HL-60 (cell line): Measurements from ENCODE around the gene CST9L.

Experiments
- POLR2AphosphoS5 ChIP-seq: IDR thresholded peaks from 2 replicates; pipeline ENCODE4 v1.6.1; 2012; ENCODE audit warnings: low read depth
- TF ChIP-seq, protein P1 (sequence below): IDR thresholded peaks from one replicate; pipeline ENCODE4 v1.5.1; 2011; ENCODE audit warnings: low read length, control low read depth, inconsistent platforms; ENCODE audit not compliant: insufficient read depth
- TF ChIP-seq, protein P2 (sequence below): IDR thresholded peaks from 2 replicates; pipeline ENCODE4 v1.6.1; 2012; ENCODE audit warnings: low read depth; ENCODE audit not compliant: insufficient replicate concordance

DNA sequence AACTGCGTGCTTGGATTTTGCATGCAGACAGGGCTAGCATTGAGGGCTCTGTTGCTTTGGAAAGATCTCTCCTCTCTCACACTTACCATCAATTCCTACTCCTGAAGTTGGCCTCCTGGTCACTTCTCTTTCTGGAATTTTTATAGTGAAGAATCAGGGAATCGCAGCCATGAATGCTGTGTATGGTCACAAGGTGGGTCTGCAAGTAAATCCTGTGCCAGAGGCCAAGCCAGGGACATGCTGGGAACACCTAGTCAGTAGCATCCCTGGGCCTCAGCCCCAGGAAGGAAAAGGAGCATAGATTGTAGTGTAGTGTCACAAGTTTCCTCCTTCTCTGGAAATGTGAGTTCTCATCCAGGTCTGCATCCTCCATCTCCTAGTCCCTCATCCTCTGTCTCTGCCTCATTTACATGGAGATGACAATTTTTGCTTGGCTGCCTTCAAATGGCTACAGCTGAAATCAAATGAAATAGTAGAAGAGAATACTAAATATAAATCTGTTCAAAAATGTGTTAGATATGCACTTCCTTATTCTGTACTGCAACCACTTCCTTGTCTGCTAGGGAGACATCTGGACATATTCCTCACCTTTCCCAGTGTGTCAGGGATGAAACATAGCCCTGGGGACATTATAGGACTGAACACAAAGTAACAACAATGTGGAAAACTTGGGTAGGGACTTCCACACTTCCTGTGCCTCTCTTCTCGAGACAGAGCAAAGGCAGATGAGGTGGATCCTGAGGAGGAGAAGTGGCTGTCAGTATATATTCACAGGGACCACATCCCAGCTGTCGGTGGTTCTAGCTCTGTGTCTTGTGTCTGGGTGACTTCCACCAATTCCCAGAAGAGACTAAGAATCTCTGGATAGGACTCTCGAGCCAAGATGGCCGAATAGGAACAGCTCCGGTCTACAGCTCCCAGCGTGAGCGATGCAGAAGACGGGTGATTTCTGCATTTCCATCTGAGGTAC lies 20.4 kb upstream of the CST9L start:
- TF ChIP-seq, protein P1, sequence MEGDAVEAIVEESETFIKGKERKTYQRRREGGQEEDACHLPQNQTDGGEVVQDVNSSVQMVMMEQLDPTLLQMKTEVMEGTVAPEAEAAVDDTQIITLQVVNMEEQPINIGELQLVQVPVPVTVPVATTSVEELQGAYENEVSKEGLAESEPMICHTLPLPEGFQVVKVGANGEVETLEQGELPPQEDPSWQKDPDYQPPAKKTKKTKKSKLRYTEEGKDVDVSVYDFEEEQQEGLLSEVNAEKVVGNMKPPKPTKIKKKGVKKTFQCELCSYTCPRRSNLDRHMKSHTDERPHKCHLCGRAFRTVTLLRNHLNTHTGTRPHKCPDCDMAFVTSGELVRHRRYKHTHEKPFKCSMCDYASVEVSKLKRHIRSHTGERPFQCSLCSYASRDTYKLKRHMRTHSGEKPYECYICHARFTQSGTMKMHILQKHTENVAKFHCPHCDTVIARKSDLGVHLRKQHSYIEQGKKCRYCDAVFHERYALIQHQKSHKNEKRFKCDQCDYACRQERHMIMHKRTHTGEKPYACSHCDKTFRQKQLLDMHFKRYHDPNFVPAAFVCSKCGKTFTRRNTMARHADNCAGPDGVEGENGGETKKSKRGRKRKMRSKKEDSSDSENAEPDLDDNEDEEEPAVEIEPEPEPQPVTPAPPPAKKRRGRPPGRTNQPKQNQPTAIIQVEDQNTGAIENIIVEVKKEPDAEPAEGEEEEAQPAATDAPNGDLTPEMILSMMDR: no peak
- TF ChIP-seq POLR2AphosphoS5: no peak
- TF ChIP-seq, protein P2, sequence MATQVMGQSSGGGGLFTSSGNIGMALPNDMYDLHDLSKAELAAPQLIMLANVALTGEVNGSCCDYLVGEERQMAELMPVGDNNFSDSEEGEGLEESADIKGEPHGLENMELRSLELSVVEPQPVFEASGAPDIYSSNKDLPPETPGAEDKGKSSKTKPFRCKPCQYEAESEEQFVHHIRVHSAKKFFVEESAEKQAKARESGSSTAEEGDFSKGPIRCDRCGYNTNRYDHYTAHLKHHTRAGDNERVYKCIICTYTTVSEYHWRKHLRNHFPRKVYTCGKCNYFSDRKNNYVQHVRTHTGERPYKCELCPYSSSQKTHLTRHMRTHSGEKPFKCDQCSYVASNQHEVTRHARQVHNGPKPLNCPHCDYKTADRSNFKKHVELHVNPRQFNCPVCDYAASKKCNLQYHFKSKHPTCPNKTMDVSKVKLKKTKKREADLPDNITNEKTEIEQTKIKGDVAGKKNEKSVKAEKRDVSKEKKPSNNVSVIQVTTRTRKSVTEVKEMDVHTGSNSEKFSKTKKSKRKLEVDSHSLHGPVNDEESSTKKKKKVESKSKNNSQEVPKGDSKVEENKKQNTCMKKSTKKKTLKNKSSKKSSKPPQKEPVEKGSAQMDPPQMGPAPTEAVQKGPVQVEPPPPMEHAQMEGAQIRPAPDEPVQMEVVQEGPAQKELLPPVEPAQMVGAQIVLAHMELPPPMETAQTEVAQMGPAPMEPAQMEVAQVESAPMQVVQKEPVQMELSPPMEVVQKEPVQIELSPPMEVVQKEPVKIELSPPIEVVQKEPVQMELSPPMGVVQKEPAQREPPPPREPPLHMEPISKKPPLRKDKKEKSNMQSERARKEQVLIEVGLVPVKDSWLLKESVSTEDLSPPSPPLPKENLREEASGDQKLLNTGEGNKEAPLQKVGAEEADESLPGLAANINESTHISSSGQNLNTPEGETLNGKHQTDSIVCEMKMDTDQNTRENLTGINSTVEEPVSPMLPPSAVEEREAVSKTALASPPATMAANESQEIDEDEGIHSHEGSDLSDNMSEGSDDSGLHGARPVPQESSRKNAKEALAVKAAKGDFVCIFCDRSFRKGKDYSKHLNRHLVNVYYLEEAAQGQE: no peak
